ENCODE data around the gene PDCL3.

- TF ChIP-seq, protein P1, sequence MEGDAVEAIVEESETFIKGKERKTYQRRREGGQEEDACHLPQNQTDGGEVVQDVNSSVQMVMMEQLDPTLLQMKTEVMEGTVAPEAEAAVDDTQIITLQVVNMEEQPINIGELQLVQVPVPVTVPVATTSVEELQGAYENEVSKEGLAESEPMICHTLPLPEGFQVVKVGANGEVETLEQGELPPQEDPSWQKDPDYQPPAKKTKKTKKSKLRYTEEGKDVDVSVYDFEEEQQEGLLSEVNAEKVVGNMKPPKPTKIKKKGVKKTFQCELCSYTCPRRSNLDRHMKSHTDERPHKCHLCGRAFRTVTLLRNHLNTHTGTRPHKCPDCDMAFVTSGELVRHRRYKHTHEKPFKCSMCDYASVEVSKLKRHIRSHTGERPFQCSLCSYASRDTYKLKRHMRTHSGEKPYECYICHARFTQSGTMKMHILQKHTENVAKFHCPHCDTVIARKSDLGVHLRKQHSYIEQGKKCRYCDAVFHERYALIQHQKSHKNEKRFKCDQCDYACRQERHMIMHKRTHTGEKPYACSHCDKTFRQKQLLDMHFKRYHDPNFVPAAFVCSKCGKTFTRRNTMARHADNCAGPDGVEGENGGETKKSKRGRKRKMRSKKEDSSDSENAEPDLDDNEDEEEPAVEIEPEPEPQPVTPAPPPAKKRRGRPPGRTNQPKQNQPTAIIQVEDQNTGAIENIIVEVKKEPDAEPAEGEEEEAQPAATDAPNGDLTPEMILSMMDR (conservative IDR thresholded peaks at IDR 0.05; ENCODE audit: low read depth in 2 of 2), result no peak
- TF ChIP-seq EZH2 (IDR thresholded peaks at IDR 0.05; ENCODE audit: low read depth, unreplicated experiment) (no peak), NANOG (IDR thresholded peaks at IDR 0.05; ENCODE audit: borderline replicate concordance) (no peak), JUNB (IDR thresholded peaks at IDR 0.05; ENCODE audit: unreplicated experiment) (no peak), ZNF114 (CRISPR knock-in tag; IDR thresholded peaks at IDR 0.05) (no peak), POLR2AphosphoS5 (IDR thresholded peaks at IDR 0.05; ENCODE audit: low read depth) (no peak), EZH2phosphoT487 (IDR thresholded peaks at IDR 0.05; ENCODE audit: unreplicated experiment) (no peak), ZNF331 (CRISPR knock-in tag; IDR thresholded peaks at IDR 0.05; ENCODE audit: low read depth) (no peak), ETS1 (IDR thresholded peaks at IDR 0.05) (no peak), CREB1 (CRISPR knock-in tag; IDR thresholded peaks at IDR 0.05; ENCODE audit: low read depth) (no peak), STAT1 (IDR thresholded peaks at IDR 0.05; ENCODE audit: unreplicated experiment) (no peak)
- TF ChIP-seq, protein P2, sequence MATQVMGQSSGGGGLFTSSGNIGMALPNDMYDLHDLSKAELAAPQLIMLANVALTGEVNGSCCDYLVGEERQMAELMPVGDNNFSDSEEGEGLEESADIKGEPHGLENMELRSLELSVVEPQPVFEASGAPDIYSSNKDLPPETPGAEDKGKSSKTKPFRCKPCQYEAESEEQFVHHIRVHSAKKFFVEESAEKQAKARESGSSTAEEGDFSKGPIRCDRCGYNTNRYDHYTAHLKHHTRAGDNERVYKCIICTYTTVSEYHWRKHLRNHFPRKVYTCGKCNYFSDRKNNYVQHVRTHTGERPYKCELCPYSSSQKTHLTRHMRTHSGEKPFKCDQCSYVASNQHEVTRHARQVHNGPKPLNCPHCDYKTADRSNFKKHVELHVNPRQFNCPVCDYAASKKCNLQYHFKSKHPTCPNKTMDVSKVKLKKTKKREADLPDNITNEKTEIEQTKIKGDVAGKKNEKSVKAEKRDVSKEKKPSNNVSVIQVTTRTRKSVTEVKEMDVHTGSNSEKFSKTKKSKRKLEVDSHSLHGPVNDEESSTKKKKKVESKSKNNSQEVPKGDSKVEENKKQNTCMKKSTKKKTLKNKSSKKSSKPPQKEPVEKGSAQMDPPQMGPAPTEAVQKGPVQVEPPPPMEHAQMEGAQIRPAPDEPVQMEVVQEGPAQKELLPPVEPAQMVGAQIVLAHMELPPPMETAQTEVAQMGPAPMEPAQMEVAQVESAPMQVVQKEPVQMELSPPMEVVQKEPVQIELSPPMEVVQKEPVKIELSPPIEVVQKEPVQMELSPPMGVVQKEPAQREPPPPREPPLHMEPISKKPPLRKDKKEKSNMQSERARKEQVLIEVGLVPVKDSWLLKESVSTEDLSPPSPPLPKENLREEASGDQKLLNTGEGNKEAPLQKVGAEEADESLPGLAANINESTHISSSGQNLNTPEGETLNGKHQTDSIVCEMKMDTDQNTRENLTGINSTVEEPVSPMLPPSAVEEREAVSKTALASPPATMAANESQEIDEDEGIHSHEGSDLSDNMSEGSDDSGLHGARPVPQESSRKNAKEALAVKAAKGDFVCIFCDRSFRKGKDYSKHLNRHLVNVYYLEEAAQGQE (IDR thresholded peaks at IDR 0.05; ENCODE audit: unreplicated experiment), result no peak
- TF ChIP-seq, protein P3, sequence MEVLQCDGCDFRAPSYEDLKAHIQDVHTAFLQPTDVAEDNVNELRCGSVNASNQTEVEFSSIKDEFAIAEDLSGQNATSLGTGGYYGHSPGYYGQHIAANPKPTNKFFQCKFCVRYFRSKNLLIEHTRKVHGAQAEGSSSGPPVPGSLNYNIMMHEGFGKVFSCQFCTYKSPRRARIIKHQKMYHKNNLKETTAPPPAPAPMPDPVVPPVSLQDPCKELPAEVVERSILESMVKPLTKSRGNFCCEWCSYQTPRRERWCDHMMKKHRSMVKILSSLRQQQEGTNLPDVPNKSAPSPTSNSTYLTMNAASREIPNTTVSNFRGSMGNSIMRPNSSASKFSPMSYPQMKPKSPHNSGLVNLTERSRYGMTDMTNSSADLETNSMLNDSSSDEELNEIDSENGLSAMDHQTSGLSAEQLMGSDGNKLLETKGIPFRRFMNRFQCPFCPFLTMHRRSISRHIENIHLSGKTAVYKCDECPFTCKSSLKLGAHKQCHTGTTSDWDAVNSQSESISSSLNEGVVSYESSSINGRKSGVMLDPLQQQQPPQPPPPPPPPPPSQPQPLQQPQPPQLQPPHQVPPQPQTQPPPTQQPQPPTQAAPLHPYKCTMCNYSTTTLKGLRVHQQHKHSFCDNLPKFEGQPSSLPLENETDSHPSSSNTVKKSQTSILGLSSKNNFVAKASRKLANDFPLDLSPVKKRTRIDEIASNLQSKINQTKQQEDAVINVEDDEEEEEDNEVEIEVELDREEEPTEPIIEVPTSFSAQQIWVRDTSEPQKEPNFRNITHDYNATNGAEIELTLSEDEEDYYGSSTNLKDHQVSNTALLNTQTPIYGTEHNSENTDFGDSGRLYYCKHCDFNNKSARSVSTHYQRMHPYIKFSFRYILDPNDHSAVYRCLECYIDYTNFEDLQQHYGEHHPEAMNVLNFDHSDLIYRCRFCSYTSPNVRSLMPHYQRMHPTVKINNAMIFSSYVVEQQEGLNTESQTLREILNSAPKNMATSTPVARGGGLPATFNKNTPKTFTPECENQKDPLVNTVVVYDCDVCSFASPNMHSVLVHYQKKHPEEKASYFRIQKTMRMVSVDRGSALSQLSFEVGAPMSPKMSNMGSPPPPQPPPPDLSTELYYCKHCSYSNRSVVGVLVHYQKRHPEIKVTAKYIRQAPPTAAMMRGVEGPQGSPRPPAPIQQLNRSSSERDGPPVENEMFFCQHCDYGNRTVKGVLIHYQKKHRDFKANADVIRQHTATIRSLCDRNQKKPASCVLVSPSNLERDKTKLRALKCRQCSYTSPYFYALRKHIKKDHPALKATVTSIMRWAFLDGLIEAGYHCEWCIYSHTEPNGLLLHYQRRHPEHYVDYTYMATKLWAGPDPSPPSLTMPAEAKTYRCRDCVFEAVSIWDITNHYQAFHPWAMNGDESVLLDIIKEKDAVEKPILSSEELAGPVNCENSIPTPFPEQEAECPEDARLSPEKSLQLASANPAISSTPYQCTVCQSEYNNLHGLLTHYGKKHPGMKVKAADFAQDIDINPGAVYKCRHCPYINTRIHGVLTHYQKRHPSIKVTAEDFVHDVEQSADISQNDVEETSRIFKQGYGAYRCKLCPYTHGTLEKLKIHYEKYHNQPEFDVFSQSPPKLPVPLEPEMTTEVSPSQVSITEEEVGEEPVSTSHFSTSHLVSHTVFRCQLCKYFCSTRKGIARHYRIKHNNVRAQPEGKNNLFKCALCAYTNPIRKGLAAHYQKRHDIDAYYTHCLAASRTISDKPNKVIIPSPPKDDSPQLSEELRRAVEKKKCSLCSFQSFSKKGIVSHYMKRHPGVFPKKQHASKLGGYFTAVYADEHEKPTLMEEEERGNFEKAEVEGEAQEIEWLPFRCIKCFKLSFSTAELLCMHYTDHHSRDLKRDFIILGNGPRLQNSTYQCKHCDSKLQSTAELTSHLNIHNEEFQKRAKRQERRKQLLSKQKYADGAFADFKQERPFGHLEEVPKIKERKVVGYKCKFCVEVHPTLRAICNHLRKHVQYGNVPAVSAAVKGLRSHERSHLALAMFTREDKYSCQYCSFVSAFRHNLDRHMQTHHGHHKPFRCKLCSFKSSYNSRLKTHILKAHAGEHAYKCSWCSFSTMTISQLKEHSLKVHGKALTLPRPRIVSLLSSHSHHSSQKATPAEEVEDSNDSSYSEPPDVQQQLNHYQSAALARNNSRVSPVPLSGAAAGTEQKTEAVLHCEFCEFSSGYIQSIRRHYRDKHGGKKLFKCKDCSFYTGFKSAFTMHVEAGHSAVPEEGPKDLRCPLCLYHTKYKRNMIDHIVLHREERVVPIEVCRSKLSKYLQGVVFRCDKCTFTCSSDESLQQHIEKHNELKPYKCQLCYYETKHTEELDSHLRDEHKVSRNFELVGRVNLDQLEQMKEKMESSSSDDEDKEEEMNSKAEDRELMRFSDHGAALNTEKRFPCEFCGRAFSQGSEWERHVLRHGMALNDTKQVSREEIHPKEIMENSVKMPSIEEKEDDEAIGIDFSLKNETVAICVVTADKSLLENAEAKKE (CRISPR knock-in tag; IDR thresholded peaks at IDR 0.05), result no peak
Observed at GRCh38 chr2:100611079-100612029, 48.6 kb downstream of the PDCL3 start.
